Peyer's patch (tissue), 4 donors: Measurements from ENCODE around the gene CRIM1. TPM values are rescaled to one million over a fixed set of nuclear protein-coding genes. Genes with fewer than 3 reads are reported as not detected.
A peak's percentile ranks its signal among the peaks of the same experiment; 100 is the strongest.

ENCODE experiments used
- DNase-seq, 3 donors: peaks; one replicate each; pipeline ENCODE4 v3.0.0-alpha.2; 2017 to 2019
- H3K27ac ChIP-seq, 4 donors: fragments of 200-600 bp; sonication (generic); one replicate each; pipeline ENCODE4 v1.5.1; 2016 to 2019
- H3K27me3 ChIP-seq, 2 donors: fragments of 200-600 bp; sonication (generic); one replicate each; pipeline ENCODE4 v1.5.1; 2019
- H3K36me3 ChIP-seq, 3 donors: fragments of 200-600 bp; sonication (generic); one replicate each; pipeline ENCODE4 v1.5.1; 2016 to 2019
- H3K4me1 ChIP-seq, 4 donors: fragments of 200-600 bp; sonication (generic); one replicate each; pipeline ENCODE4 v1.5.1; 2016 to 2019
- H3K4me3 ChIP-seq, 4 donors: fragments of 200-600 bp; sonication (generic); 1 replicate in 3 of 4; 2 replicates in 1 of 4; pipeline ENCODE4 v1.5.1; 2016 to 2019; ENCODE audit warnings: mild to moderate bottlenecking in 1 of 4
- H3K9me3 ChIP-seq, 4 donors: fragments of 200-600 bp; sonication (generic); one replicate each; pipeline ENCODE4 v1.5.1; 2016 to 2019; ENCODE audit warnings: mild to moderate bottlenecking in 1 of 4
- CTCF ChIP-seq, 6 experiments: fragments of 450-650 bp in 4 of 6; fragments of 200-600 bp in 2 of 6; sonication (generic) in 1 of 6; IDR thresholded peaks; one replicate each; pipeline ENCODE4 v1.5.1; 2017 to 2019; ENCODE audit warnings: antibody characterized with exemption in 6 of 6, mild to moderate bottlenecking in 3 of 6, moderate library complexity in 1 of 6
- POLR2A ChIP-seq, 2 donors: fragments of 450-650 bp; IDR thresholded peaks; one replicate each; pipeline ENCODE4 v1.5.1; 2017; ENCODE audit warnings: antibody characterized with exemption in 2 of 2, mild to moderate bottlenecking in 2 of 2, moderate library complexity in 2 of 2
- total RNA-seq, 4 donors: library from RNA; depleted of rRNA; stranded (reverse); fragments of >200 nt; gene quantifications; one replicate each; pipeline ENCODE4 v1.1.0, GENCODE V29; 2016

The CRIM1 gene
- total RNA-seq, 4 donors from 2014 or later, result 29.9 to 181 (median 63.6) TPM

GRCh38 chr2:36450466-36451196 is 95.1 kb downstream of the CRIM1 start:
- no peak for DNase-seq
- no peaks in the 10 kb centered on the region for H3K27me3 ChIP-seq
- no peaks in the 10 kb centered on the region for H3K4me1 ChIP-seq
- TF ChIP-seq POLR2A (IDR thresholded peaks at IDR 0.05) (no peak), CTCF (IDR thresholded peaks at IDR 0.05) (no peak)
- peak overlapping the region in 2 of 4 donors; percentile 14 to 39 for H3K27ac ChIP-seq
- no peaks in the 10 kb centered on the region for H3K9me3 ChIP-seq
- peaks cover 0 to 13% (median 0%) of the 10 kb centered on the region in 3 donors for H3K36me3 ChIP-seq
- no peak overlapping the region for H3K4me3 ChIP-seq

GRCh38 chr2:36451512-36451911 is 95.9 kb downstream of the CRIM1 start:
- Histone ChIP-seq H3K9me3 (no peaks in the 10 kb centered on the region), H3K36me3 (peaks cover 0 to 13% (median 0%) of the 10 kb centered on the region in 3 donors), H3K27me3 (no peaks in the 10 kb centered on the region), H3K4me1 (peaks cover 0 to 6% (median 0%) of the 10 kb centered on the region in 4 donors), H3K27ac (peak overlapping the region in 1 of 4 donors; percentile 12), H3K4me3 (no peak overlapping the region)
- TF ChIP-seq CTCF (IDR thresholded peaks at IDR 0.05) (no peak), POLR2A (IDR thresholded peaks at IDR 0.05) (no peak)
- DNase-seq, result no peak

GRCh38 chr2:36452260-36452659 is 96.7 kb downstream of the CRIM1 start:
- TF ChIP-seq CTCF (IDR thresholded peaks at IDR 0.05), result no peak
- no peak overlapping the region for H3K4me3 ChIP-seq

GRCh38 chr2:36453652-36454051 is 98.1 kb downstream of the CRIM1 start:
- no peak overlapping the region for H3K4me3 ChIP-seq
- H3K36me3 ChIP-seq, result peaks cover 0 to 5% (median 0%) of the 10 kb centered on the region in 3 donors
- TF ChIP-seq CTCF (IDR thresholded peaks at IDR 0.05) (no peak), POLR2A (IDR thresholded peaks at IDR 0.05) (no peak)
- H3K27ac ChIP-seq, result no peak overlapping the region
- no peak for DNase-seq
- peaks cover 0 to 16% (median 0%) of the 10 kb centered on the region in 4 donors for H3K4me1 ChIP-seq
- no peaks in the 10 kb centered on the region for H3K27me3 ChIP-seq
- H3K9me3 ChIP-seq, result no peaks in the 10 kb centered on the region

More at GRCh38 chr2:36452260-36452659, 96.7 kb downstream of the CRIM1 start:
- Histone ChIP-seq H3K27me3 (no peaks in the 10 kb centered on the region), H3K36me3 (peaks cover 0 to 11% (median 0%) of the 10 kb centered on the region in 3 donors), H3K4me1 (peaks cover 0 to 14% (median 0%) of the 10 kb centered on the region in 4 donors), H3K27ac (no peak overlapping the region), H3K9me3 (no peaks in the 10 kb centered on the region)
- no peak for DNase-seq

GRCh38 chr2:36455011-36455410 is 99.4 kb downstream of the CRIM1 start:
- no peak for DNase-seq
- no peaks in the 10 kb centered on the region for H3K36me3 ChIP-seq
- H3K4me1 ChIP-seq, result peaks cover 0 to 24% (median 0%) of the 10 kb centered on the region in 4 donors
- H3K27me3 ChIP-seq, result no peaks in the 10 kb centered on the region
- peak overlapping the region in 1 of 4 donors; percentile 62 for H3K27ac ChIP-seq
- TF ChIP-seq POLR2A (IDR thresholded peaks at IDR 0.05), result no peak
- TF ChIP-seq CTCF (IDR thresholded peaks at IDR 0.05), result no peak
- no peaks in the 10 kb centered on the region for H3K9me3 ChIP-seq
- no peak overlapping the region for H3K4me3 ChIP-seq
